Tibial artery (tissue), 4 donors: Measurements from ENCODE around the gene CCSER1.
"Not testable (repeated sequence)": the region's sequence is repeated elsewhere in the genome, so short reads cannot be mapped to it uniquely, and the experiment has no call there.

Experiments
- DNase-seq, 2 donors: peaks; one replicate each; pipeline ENCODE4 v3.0.0-alpha.2; 2019
- H3K27ac ChIP-seq, 2 donors: fragments of 200-600 bp; sonication (generic) in 1 of 2; 1 replicate in 1 of 2; 2 replicates in 1 of 2; pipeline ENCODE4 v1.5.1; 2018 to 2019; ENCODE audit warnings: mild to moderate bottlenecking in 1 of 2
- H3K27me3 ChIP-seq, 2 donors: fragments of 200-600 bp; sonication (generic) in 1 of 2; one replicate each; pipeline versions ENCODE4 v1.5.1 to v1.6.0; 2016 to 2019
- H3K36me3 ChIP-seq, 3 donors: fragments of 200-600 bp; sonication (generic) in 2 of 3; one replicate each; pipeline ENCODE4 v1.5.1; 2016 to 2019; ENCODE audit warnings: mild to moderate bottlenecking in 2 of 3
- H3K4me1 ChIP-seq, 4 donors: fragments of 200-600 bp; sonication (generic) in 2 of 4; 1 replicate in 3 of 4; 2 replicates in 1 of 4; pipeline ENCODE4 v1.5.1; 2016 to 2019
- H3K4me3 ChIP-seq, 2 donors: fragments of 200-600 bp; sonication (generic) in 1 of 2; 1 replicate in 1 of 2; 2 replicates in 1 of 2; pipeline ENCODE4 v1.5.1; 2018 to 2019; ENCODE audit warnings: mild to moderate bottlenecking in 2 of 2
- H3K9me3 ChIP-seq, 3 donors: fragments of 200-600 bp; sonication (generic) in 1 of 3; one replicate each; pipeline ENCODE4 v1.5.1; 2016 to 2019
- CTCF ChIP-seq, 2 experiments: fragments of 200-600 bp in 1 of 2; fragments of 450-650 bp in 1 of 2; IDR thresholded peaks; one replicate each; pipeline ENCODE4 v1.5.1; 2017 to 2019; ENCODE audit warnings: antibody characterized with exemption in 2 of 2, mild to moderate bottlenecking in 1 of 2, moderate library complexity in 1 of 2
- intact Hi-C: fragments of 100-400 bp; cut with DNase I; formaldehyde crosslinking; loops from one replicate; pipeline ENCODE4 v1.15.0; 2023; ENCODE audit warnings: low total_unique reads

CCSER1 gene

GRCh38 chr4:90290345-90290744 lies 163.2 kb downstream of the CCSER1 start:
- H3K4me1 ChIP-seq, result no peaks in the 10 kb centered on the region
- no peak for TF ChIP-seq CTCF (IDR thresholded peaks at IDR 0.05)
- no peaks in the 10 kb centered on the region for H3K36me3 ChIP-seq
- no peak for DNase-seq
- no peak overlapping the region for H3K4me3 ChIP-seq
- intact Hi-C loops, result no loop called here
- H3K27ac ChIP-seq, result no peak overlapping the region
- no peaks in the 10 kb centered on the region for H3K27me3 ChIP-seq
- no peaks in the 10 kb centered on the region for H3K9me3 ChIP-seq

DNA sequence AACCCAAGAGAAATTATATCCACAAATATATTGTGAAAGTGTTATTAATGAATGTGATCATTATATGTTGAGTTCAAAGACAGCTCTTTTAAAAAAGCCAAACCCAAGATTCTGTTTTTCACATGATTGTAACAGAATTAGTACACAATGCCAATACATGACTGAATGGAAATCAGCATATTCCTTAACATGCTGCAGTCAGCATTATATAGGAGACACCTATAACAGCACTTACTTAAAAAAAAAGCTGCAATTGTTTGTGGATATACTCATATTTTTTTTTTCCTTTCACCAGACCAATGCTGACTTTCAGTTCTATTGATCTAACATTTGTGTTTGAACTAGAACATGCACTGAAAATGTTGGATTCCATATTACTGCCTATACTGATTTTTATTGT lies 165.2 kb downstream of the CCSER1 start:
- Histone ChIP-seq H3K27ac (no peak overlapping the region), H3K36me3 (no peaks in the 10 kb centered on the region), H3K4me1 (no peaks in the 10 kb centered on the region), H3K4me3 (no peak overlapping the region), H3K9me3 (no peaks in the 10 kb centered on the region), H3K27me3 (no peaks in the 10 kb centered on the region)
- intact Hi-C loops, result no loop called here
- DNase-seq, result no peak
- no peak for TF ChIP-seq CTCF (IDR thresholded peaks at IDR 0.05)

DNA sequence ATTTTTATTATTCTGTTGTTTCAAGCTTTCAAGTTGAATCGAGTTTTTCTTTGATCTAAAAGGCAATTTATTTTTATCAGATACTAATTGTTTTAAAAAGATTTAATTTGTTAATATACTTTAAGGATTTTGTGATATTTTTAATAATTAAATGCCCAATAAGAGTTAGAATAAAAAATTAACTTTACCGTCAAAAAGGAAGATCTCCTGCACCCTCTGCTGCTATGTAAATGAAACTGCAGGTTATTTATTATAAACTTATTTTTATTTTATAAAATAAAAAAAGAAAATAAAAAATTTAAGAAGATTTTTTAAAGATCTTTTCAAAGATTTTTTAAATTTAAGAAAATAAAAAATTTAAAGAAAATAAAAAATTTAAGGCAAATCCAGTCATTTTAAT lies 166.1 kb downstream of the CCSER1 start:
- no peaks in the 10 kb centered on the region for H3K9me3 ChIP-seq
- H3K4me3 ChIP-seq, result no peak overlapping the region
- no peaks in the 10 kb centered on the region for H3K27me3 ChIP-seq
- H3K4me1 ChIP-seq, result no peaks in the 10 kb centered on the region
- no peak overlapping the region for H3K27ac ChIP-seq
- no peaks in the 10 kb centered on the region for H3K36me3 ChIP-seq
- no peak for DNase-seq
- TF ChIP-seq CTCF (IDR thresholded peaks at IDR 0.05), result no peak
- intact Hi-C loops, result no loop called here

DNA sequence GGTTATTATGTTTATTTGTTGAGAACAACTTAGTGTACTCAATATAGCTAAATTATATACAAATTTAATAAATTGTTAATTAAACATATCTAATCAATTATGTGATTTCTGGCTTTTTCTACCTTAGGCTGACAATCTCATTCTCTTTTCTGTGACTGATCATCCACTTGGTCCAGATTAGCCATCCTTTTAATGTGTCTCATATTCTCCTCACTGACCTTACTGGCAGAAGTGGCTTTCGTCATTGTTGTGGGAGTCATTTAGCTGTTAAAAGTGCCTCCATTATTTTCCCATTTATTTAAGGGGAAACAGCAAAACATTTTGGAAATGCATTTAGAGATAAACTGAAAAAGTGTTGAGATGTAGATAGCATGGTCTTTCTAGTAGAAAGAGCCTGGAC lies 172.2 kb downstream of the CCSER1 start:
- intact Hi-C loops, result no loop called here
- H3K36me3 ChIP-seq, result no peaks in the 10 kb centered on the region
- no peaks in the 10 kb centered on the region for H3K27me3 ChIP-seq
- no peak overlapping the region for H3K27ac ChIP-seq
- no peak for TF ChIP-seq CTCF (IDR thresholded peaks at IDR 0.05)
- no peaks in the 10 kb centered on the region for H3K4me1 ChIP-seq
- no peak overlapping the region for H3K4me3 ChIP-seq
- no peak for DNase-seq
- no peaks in the 10 kb centered on the region for H3K9me3 ChIP-seq

DNA sequence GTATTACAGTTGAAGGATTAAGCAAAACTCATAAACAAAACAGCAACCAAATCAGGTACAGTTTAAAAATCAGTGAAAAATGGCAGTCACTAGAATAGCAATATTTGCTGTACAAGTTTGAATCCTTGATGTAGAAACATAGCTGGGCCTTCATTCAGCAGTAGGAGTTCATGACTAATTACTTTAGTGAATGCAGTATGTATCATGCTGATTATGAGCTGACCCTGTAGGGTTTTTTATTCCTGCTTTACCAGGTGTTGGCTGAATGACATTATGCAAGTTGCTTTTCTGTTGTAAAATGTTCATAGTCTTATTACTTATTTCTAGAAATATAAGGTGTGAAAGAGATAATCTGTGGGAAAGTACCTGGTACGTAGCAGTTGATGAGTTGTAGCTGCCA lies 179.6 kb downstream of the CCSER1 start:
- Histone ChIP-seq H3K27ac (no peak overlapping the region), H3K36me3 (no peaks in the 10 kb centered on the region), H3K9me3 (no peaks in the 10 kb centered on the region), H3K27me3 (no peaks in the 10 kb centered on the region), H3K4me3 (no peak overlapping the region), H3K4me1 (no peaks in the 10 kb centered on the region)
- intact Hi-C loops, result no loop called here
- no peak for TF ChIP-seq CTCF (IDR thresholded peaks at IDR 0.05)
- DNase-seq, result no peak

DNA sequence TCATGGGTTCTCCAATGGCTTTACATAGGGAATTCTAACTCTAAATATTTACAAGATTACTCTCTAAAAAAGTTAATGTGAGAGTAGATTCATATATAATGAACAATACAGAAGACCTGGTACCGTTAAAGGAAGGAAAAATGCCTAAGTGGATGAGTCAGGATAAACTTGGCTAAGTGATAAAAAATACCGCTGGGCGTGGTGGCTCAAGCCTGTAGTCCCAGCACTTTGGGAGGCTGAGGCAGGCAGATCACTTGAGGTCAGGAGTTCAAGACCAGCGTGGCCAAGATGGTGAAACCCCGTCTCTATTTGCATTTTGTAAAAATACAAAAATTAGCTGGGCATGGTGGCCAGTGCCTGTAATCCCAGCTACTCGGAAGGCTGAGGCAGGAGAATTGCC lies 189.9 kb downstream of the CCSER1 start:
- H3K4me3 ChIP-seq, H3K27me3 ChIP-seq, H3K9me3 ChIP-seq, intact Hi-C loops, H3K36me3 ChIP-seq, DNase-seq: not testable (repeated sequence)
- Histone ChIP-seq H3K27ac (peak overlapping the region; percentile 23 to 30), H3K4me1 (peaks cover 0 to 16% (median 13%) of the 10 kb centered on the region in 4 donors)
